ENCODE measurements around the gene SELENOI.
"Not testable (repeated sequence)": the region's sequence is repeated elsewhere in the genome, so short reads cannot be mapped to it uniquely, and the experiment has no call there.

Gene SELENOI

DNA sequence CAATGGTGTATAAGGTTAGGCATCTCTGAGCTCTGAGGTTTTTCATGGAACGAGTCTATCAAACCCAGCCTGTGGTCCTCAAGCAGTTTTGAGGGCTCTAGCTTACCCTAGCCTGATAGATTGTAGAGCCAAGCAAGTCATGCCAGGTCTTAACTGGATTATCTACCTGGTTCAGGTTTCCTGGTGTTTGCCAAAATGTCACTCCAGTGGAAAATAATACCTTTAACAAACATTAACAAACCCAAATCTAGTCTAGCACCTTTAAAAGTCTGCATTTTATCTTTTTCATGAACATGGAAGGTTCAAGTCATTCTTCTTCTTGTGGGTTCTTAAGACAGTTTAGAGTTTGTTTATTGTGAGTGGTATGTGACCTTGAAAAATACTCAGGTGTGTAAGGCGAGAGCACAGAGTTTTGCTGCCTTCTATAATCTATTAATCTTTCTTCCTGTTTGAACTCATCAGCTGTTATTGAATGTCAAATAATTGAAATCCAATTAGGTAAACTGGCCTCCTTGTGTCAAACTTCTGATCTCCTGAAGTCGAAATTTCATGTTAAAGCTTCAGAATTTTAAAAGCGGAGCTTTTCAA is 14.0 kb downstream of the SELENOI start:
- DNase-seq, result no peak

DNA sequence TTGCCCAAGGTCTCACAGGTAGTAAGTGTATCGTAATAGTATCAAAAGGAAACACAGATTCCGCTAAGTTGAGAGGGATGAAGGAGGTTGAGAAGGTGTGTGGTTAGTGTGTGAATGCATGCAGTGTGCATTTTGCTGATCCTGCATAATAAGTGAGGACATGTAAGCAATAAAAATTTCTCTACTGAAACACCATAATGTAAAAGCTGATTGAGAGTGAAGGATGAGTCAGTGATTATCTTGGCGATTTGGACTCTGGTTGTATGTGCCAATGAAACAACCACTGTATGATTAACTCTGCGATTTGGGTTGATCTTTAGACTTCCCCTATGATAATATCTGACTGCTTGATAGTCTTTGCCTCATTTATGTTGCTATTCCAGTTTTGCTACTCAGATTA is 17.4 kb downstream of the SELENOI start:
- no peak for DNase-seq

DNA sequence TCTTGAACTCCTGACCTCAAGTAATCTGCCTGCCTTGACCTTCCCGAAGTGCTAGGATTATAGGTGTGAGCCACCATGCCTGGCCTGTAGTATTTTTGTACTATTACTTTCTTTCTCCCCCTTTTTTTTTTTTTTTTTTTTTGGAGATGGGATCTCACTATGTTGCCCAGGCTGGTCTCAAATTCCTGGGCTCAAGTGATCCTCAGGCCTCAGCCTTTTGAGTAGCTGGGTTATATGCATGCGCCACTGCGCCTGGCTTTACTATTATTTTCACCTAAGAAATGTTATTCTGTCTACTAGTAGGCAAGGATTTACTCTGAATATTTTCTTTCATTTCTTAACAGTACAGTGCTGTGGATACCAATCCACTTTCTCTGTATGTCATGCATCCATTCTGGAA is 18.0 kb downstream of the SELENOI start:
- DNase-seq, result no peak

DNA sequence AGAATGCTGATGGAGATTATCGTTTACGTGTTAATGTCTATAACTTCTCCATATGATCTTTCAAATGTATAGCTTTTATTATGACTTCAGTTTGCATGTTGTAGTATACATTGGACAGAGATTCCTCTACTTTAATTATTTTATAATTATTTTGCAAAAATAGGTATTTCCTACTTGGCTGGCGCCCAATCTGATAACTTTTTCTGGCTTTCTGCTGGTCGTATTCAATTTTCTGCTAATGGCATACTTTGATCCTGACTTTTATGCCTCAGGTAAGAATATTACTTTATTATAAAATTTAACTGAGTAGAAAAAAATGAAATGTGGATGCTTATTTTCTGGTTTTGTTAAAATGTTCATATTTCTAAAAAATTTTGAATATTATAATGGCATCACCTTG is 18.7 kb downstream of the SELENOI start:
- DNase-seq, result no peak

DNA sequence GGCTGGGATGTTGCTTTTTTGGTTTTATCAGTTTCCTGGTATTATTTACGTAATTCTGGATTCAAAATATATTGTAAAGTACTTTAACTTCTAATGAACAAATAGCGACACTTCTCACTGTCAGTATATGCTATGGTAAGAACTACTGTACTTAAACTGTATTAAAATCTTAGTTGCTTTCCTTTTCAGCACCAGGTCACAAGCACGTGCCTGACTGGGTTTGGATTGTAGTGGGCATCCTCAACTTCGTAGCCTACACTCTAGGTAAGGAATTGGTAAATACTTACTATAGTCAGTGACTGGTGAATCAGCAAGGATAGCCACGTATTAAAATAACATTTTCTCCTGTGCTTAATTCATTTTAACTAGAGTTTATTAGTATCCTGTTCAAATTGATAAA is 21.0 kb downstream of the SELENOI start:
- DNase-seq, result no peak

DNA sequence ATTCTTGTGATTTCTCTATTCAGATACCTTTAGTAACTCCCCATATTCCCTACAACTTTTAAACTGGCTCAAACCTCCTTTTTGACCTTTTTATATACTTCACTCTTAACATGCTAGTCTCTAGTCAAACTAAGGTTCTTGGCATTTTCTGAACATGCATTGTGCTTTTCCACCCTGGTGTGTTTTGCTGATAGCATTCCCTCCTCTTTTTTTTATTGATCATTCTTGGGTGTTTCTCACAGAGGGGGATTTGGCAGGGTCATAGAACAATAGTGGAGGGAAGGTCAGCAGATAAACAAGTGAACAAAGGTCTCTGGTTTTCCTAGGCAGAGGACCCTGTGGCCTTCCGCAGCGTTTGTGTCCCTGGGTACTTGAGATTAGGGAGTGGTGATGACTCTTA is 23.7 kb downstream of the SELENOI start:
- not testable (repeated sequence) for DNase-seq

DNA sequence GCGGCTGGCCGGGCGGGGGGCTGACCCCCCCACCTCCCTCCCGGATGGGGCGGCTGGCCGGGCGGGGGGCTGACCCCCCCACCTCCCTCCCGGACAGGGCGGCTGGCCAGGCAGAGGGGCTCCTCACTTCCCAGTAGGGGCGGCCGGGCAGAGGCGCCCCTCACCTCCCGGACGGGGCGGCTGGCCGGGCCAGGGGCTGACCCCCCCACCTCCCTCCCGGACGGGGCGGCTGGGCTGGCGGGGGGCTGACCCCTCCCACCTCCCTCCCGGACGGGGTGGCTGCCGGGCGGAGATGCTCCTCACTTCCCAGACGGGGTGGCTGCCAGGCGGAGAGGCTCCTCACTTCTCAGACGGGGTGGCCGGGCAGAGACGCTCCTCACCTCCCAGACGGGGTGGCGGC is 25.0 kb downstream of the SELENOI start:
- DNase-seq, result not testable (repeated sequence)

DNA sequence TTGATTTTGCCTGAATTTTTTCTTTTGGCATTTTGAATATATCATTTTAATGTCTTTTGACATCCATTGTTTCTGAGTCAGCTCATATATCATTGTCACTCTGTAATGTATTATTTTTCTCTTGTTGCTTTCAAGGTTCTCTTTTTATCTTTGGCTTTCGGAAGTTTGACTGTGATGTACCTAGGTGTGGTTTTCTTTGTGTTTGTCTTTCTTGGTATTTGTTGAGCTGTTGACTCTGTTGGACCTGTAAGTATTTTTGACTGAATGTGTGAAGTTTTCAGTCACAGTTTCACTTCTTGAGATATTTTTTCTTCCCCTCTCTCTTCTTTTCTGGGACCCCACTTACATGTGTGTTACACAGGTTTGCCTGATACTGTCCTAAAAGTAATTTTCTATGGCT is 30.9 kb downstream of the SELENOI start:
- DNase-seq, result no peak

DNA sequence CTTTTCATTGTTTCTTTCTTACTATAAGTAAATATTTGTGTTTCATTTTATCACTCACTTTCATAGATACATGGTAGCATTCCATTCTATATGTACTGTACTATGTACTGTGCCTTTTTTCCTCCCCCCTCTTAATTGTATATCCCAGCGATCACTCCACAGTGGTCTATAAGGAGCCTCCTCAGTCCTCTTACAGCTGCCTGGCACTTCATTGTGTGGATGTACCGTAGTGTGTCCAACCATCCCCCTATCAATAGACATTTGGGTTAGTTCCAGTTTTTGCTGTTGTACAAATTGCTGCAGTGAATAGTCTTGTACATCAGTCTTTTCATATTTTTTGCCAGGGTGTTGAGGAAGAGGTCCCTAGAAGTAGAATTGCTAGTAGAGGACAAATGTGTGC is 34.3 kb downstream of the SELENOI start:
- no peak for DNase-seq

DNA sequence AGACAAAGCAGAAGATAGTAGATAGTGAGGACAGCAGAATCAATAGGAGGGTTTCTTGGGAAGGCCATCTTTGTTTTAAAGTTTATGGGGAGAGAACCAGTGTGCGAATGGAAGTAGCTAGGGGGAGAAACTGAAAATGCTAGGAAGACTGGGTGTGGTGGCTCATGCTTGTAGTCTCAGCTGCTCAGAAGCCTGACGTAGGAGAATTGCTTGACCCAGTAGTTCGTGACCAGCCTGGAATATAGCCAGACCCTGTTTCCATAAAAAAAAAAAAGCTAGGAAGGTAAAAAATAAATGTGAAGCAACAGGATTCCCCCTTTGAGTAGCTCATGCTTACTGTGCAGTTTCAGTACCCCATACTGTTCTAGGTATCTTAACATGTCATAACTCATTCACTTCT is 36.6 kb downstream of the SELENOI start:
- no peak for DNase-seq

DNA sequence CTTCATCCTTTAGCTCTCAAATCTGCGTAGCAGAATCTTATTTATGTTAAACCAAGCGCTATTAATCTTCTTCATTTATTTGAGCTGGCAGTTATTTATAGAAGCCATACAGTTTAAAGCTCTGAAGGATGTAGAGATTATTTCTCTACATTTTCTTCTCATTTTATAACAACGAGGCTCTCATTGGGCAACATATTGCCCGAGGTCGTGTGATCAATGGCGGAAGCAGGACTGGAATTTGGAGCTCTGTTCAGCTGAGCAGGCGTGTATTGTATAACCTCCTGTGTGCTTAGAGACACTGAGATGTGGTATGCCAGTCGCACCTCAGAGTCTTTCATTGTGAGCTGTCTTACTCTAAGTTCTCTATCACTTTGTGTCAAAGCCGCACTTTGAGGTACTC is 38.2 kb downstream of the SELENOI start:
- DNase-seq, result no peak

DNA sequence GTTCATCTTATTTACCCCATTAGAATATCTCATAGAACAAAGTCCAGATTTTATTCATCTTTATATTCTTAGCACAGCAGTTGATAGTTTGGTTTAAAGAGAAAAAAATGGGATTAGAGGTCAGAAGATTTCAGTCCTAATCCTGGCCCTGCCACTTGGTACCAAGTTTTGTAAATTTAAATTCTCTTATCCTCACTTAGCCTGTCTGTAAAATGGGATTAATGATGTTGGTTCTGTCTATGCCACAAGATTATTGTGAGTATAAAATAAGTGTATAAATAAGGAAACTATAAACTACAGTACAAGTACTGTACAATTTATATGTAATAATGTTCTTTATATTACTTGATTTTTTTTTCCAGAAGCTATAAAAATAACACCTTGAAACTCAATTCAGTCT is 38.7 kb downstream of the SELENOI start:
- no peak for DNase-seq

DNA sequence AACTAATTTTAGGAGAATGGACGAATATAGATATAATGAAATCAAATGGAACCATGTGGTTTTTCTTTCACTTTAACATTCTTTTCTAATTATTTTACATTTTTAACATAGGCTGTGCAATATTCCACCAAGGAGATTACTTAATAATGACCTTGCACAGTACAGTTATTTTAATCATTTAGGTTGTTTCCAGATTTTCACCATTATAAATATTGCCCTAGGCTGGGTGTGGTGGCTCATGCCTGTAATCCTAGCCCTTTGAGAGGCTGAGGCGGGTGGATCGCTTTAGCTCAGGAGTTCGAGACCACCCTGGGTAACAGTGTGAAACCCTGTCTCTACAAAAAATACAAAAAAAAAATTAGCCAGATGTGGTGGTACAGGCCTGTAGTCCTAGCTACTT is 41.2 kb downstream of the SELENOI start:
- DNase-seq, result no peak

DNA sequence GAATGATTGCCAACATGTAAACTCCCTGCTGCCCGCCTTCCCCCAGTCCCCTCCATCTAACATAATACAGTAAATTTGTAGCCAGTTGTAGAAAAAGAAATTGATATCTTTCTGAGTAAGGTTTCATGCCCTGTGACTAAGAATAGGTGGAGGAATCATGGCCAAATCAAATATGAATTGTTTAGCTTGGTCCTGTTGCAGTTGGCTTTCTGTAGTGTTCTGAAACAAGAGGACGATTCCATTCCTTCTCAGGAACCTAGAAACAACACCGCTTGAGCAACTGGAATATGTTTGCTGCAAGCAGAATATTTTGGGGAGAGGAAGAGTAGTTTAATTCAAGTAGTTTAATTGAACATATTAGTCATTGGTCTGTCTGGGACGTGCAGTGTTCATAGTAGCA is 48.8 kb downstream of the SELENOI start:
- DNase-seq, result no peak

DNA sequence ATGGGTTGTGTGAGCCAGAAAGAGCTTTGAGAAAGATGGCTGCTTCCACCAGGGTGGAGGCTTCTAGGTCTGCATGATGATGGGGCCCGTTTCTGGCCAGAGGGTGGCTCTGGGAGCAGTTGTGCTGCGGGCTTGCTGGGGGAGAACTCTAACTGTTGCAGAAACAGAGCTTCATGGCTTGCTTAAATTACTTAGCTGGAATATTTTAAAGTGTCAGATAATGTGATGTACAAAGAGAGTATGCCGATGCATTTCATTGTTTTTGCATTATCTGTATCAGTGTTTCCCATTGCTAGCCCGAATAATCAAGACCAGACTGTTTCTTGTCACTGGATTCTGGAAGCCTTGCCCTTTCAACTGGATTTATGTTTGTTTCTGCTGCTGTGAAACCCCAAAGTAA is 49.5 kb downstream of the SELENOI start:
- DNase-seq, result no peak

DNA sequence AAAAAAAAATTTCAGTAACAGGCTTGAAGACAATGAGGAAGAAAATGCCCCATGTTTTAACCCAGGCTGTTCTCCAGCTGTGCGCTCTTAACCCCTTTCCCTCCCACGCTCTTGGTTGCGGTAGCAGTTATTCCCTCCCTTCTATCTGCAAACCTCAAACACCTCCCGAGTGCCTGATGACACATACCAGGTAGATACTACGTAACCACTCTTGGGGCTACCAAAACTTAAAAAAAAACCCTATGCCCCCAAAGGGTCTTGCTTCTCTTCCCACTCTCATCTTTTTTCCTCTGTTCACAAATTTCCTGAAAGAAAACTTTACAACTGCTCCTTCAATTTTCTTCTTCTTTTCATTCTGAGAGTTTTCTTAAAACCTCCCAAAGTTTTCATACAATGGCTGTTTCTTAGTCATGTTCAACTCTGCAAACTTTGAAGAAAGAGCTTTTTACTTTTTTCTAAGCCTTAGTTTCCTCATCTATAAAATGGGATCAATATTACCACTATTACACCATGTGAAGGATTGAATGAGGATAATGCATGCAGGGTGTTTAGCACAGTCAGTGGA is 50.9 kb downstream of the SELENOI start:
- DNase-seq, result peak; percentile 58

DNA sequence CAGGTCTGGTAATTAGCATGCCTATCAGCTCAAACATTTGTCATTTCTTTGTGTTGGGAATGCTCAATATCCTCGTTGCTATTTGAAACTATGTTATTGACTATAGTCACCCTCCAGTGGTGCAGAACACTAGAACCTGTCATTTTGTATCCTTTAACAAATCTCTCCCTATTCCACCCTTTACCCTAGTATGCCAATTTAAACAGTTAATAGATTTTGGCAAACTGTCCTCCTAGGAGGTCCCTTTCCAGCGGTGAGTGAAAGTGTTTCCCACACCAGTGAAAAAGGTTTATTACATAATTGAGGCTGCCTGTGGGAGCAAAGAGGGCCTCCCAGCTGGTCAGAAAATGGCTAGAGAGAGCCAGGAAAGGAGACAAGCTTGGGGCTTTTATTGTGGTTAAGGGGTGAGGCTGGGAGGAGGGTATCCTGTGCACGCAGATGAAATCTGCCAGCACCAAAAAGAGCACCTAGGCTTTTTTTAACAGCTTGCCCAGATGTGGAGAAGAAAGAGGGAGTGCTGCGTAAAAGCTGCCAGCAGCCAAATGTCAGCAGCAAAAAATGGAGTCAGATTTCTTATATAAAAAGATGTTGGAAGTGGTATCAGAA is 53.9 kb downstream of the SELENOI start:
- no peak for DNase-seq

DNA sequence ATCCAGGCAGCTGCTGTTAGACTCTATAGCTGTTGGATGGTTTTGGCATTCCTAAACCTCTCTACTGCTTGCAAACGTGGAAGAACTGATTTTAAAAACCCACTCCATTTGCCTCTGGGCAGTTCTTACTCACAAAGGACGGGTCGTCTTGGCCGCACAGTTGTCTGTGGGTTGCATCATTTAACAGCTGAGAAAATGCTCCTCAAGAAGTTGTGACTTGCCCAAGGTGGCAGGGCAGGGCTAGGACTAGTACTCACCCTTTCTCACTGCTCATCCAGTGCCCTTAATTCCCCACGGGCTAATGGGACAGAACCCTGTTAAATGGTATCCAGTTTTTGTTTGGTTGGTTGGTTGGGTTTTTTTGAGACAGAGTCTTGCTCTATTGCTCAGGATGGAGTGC is 54.8 kb downstream of the SELENOI start:
- DNase-seq, result no peak

DNA sequence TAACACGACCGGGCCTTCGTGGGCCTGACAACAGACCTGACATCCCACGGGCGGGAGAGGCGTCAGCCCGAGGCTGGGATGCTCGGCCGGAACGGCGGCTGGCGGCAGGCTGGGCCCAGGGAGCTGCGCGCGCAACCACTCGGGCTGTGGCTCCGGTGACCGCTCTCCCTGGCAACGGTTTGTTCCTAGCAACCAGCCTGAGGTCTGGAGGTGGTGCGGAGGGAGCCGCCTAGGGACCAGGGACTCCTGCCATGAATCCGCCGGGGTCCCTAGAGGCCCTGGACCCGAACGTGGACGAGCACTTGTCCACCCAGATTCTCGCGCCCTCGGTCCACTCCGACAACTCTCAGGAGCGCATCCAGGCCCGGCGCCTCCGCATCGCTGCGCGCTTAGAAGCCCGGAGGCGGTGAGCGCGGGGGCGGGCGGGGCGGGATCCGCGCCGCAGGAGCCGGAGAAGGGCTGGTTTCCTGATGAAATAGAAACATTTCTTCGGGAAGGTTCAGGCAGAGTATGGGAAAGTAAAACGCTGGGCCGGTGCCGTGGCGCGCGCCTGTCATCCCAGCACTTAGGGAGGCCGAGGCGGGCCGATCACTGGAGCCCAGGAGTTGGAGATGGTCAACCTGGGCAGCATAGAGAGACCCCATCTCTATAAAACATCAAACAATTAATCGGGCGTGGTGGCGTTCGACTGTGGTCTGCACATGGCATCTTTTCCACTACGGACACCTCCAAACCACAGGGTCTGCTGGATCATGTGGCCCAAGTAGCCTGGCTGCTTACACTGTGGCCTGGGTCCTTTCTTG is 56.0 kb downstream of the SELENOI start, which contains the start of gene DRC1:
Gene DRC1 (plus strand): TSS at position 182 of the 803 bp plus-strand sequence. CDS start 70 bp downstream, at position 252.
- peak; percentile 16 for DNase-seq

DNA sequence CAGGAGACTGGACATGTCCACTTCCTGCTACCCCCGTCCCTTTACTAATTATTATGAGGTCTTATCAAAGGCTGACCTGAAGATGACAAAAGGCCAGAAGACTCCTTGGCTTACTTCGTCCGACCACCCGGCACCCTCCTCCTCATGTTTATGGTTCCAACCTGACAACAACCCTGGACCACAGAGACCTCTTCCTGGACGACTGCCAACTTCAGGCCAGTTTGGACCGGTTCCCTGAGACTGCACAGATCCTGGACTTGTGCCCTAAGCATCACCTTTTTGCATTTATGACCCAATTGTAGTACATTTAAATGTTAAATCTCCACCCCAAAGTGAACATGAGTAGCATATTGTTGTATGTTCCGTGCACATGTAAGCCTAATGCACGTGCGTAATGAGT is 61.6 kb downstream of the SELENOI start:
- DNase-seq, result no peak

DNA sequence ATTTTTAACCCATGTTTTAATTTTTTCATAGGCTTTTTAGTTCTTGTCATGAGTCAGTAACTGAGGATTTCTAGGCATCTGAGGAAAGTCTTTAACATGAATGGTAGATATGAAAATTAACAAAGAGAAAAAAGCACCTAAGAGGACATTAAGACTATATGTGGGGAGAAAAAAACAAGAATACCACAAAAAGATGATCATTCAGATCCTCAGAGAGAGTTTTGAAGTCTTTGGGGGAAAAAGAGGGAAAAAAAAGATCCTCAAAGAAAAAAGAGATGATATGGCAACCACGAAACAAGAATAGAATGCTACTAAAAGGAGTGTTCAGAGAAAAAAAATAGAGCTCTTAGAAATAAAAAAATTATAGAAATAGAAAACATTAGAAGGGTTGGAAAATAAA is 63.8 kb downstream of the SELENOI start:
- DNase-seq, result no peak

DNA sequence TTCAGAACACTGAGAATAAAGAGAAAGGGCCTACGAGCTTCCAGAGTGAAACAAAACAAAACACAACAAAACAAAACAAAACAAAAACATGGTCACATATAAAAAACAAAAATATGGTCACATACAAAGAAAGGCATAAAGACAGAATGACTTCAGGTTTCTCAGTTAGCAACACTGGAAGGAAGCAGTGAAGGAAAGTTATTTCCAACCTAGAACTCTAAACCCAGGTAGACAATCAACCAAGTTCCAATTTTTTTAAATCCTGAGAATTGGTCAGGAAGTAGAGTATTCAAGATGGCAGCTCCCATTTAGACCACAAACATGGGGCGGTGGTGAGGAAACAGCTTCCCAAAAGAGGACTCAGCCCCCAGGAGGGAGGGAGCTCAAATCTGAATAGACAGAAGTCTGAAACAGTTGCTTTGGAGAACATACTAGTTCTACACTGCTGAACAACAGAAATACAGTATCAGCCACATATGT is 64.9 kb downstream of the SELENOI start:
- no peak for DNase-seq

DNA sequence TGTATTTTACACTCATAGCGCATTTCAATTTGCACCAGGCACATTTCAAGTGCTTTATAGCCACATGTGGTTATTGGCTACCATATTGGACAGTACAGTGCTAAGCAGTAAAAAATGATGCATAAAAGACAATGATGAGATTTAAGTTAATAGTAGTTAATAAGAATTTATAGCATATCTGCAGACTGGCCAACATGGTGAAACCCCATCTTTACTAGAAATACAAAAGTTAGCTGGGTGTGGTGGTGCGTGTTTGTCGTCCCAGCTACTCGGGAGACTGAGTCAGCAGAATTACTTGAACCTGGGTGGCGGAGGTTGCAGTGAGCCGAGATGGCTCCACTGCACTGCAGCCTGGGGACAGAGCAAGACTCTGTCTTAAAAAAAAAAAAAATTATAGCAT is 65.5 kb downstream of the SELENOI start:
- DNase-seq, result no peak
